NK-92 treated with Interleukin-12 subunit alpha and Interleukin-12 subunit beta, amount 100 ng/mL, for 24 hours (cell line): ENCODE measurements around the gene ACP5.
A peak's percentile ranks its signal among the peaks of the same experiment; 100 is the strongest.

Experiments used
- DNase-seq: peaks from one replicate; lab custom pipeline; 2025; lab: John Stamatoyannopoulos, UW

The ACP5 gene

DNA sequence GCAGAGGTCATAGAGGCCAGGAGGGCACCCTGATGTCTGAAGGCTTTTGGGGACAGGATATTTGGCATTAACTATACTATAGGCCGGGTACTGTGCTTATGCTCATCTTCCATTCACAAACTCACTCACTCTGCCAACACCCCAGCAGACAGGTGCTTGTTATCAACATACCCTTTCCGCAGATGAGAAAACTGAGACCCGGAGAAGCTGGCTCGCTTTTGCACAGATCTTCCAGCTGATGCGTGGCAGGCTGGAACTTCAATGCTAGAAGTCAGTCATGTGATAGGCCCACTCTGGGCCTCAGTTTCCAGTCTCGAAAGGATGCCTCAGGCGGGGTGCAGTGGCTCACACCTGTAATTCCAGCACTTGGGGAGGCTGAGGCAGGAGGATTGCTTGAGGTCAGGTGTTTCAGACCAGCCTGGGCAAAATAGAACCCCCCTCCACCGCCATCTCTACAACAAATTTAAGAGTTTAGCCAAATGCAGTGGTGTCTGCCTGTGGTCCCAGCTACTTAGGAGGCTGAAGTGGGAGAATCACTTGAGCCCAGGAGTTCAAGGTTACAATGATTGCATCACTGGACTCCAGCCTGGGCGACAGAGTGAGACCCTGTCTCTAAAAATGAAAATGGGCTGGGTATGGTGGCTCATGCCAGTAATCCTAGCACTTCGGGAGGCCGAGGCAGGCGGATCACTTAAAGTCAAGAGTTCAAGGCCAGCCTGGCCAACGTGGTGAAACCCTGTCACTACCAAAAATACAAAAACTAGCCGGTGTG is 29.3 kb downstream of the ACP5 start:
- DNase-seq: no peak

DNA sequence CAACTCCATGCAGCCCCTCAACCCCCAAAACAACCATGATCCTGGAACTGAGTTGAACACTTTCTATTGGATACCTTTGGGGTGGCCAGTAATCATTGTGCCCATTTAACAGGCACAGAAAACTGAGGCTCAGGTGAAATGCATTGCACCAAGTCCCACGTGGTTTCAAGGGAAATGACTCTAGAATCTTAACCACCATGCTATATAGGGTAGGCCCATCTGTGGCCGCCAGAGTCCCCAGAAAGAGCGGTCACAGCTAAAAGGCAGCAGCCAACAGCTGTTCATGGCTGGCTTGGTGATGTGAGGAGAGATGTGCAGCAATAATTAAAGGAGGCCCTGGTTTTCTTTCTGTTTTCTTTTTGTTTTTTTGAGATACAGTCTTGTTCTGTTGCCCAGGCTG is 36.2 kb downstream of the ACP5 start:
- DNase-seq: no peak

DNA sequence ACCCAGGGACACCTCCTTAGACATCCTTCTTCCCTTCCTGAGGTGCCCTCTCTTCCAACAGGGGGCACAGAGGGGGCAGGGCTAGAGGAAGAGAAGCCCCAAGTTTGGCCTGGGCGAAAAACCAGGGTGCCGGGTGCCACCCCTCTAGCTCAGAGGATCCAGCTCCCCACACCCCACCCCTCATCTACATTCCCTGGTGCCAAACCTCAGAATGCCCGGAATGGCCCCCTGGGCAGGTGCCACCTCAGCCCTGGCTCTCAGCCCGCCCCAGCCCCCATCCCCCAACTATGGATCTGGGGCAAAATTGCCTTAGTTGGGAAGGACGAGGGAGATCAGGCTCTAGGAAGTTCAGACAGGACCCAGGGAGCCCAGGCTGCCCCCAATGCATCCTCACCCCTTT is 36.8 kb downstream of the ACP5 start:
- DNase-seq: no peak

DNA sequence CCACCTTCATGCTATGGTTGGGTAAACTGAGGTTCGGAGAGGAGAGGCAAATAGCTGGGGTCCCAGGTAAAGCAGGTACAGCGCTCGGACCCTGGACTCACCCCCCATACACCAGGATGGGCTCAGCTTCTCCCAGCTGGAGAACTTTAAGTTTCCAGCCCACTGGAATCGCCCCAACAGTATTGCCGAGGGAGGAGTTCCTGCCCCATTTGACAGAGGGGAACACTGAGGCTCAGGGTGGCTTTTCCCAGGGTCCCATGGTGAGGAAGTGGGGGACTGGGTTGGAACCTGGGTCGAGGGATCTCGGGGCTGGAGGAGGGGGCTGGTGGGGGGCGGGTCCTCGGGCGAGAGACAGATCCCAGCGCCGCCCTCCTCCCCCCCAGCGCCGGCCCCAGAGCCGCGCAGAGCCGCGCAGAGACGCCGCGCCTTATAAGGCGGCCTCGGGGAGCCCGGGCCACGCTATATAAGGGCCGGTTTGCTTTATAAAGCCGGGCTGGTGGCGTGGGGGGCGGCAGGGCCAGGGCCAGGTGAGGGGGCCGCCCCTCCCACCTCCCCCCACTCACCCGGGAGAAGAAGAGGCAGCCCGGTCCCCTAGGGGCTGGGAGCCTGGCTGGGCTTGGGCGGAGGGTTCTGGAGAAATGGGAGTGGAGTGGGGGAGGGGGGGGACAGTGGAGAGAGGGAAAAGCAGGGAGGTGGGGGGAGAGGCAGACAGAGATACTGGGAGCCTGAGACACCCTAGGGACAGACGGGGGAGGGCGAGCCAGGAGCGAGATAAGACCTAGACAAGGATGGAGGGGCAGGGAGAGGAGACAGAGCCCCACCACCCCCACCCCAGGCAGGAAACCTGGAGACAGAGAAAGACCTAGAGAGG is 37.7 kb downstream of the ACP5 start:
- no peak for DNase-seq

DNA sequence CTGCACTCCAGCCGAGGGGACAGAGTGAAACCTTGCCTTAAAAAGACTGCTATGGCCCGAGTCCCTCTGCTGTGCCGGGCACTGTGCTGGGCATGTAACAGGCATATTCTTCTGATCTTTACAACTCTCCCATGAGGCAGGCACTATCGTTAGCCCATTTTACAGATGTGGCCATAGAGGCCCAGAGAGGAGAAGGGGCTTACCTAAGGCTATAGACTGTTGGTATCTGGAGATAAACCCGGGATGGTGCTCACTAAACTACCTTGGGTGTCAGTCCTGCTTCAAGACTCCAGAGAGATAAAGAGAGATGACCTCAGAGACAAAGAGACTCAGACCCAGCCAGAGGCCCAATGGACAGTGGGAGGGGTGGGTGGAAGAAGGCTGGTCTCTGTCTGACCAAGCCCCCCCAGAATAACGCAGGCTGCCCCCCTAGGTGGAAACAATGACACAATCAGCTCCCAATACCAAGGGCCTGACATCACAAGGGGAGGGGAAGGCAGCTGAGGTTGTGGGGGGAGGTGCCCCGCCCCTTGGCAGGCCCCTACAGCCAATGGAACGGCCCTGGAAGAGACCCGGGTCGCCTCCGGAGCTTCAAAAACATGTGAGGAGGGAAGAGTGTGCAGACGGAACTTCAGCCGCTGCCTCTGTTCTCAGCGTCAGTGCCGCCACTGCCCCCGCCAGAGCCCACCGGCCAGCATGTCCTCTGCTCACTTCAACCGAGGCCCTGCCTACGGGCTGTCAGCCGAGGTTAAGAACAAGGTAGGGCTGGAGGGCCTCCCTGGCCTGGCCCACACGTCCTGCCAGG is 39.0 kb downstream of the ACP5 start, which contains the start of gene CNN1:
Gene CNN1 (plus strand): TSS at position 620 of the 805 bp plus-strand sequence. CDS start 77 bp downstream, at position 697.
- no peak for DNase-seq

DNA sequence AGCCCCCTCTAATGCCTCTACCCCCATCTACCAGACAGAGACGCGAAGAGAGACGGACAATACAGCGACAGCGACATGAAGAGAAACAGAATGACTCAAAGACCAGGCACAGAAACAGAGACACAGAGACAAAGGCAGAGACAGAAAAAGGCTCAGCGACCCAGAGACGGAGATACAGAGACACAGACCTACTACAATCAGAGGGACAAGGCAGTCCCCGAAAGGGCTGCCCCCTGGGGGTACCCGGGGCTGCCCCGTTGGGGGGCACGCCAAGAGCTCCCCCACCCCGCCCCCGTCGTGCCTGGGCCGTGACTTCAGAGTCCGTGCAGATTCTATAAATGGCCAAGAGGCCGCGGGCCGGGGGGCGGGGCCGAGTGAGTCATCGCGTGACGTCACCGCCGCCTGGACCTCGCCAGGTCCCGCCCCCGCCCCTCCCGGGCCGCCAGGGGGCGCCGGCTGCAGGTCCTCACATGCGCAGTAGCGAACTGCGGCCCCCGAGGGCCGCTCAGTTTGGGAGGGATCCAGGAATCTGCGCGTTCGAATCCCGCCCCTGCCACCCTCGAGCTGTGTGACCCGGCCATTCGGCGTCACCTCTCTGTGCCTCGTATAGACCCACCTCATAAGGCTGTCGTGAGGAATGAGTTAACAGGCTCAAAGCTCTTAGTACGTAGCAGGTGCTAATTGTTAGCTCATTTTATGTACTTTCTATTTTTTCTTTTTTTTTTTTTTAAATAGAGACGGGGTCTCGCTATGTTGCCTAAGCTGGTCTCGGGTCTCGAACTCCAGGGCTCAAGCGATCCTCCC is 41.5 kb downstream of the ACP5 start:
- DNase-seq: peak; percentile 85

DNA sequence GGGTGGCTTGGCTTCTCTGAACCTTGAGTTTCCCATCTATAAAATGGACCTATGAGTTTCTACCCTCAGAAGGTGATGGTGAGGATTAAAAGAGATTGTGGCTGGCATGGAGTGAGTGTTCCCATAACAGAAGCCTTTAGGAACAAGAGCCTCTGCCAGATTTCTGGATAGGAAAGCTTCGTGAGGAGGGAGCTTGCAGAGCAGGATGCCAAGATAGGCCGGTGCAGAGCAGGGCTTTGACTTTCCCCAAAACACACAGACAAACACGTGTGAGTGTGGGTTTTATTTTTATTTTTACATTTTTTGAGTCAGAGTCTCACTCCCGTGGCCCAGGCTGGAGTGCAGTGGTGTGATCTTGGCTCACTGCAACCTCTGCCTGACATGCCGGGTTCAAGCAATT is 42.5 kb downstream of the ACP5 start:
- no peak for DNase-seq

DNA sequence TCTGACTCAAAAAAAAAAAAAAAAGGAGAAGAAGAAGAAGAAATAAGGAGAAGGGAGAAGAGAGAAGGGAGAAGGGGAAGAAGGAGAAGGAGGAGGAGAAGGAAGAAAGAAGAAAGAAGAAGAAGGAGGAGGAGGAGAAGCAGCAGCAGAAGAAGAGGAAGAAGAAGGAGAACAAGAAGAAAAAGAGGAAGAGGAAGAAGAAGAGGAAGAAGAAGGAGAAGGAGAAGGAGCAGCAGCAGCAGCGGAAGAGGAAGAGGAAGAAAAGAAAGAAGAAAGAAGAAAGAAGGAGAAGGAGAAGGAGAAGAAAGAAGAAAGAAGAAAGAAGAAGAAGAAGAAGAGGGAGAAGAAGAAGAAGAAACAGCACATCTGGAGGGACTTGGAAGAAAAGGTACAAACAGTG is 42.9 kb downstream of the ACP5 start:
- DNase-seq: no peak

DNA sequence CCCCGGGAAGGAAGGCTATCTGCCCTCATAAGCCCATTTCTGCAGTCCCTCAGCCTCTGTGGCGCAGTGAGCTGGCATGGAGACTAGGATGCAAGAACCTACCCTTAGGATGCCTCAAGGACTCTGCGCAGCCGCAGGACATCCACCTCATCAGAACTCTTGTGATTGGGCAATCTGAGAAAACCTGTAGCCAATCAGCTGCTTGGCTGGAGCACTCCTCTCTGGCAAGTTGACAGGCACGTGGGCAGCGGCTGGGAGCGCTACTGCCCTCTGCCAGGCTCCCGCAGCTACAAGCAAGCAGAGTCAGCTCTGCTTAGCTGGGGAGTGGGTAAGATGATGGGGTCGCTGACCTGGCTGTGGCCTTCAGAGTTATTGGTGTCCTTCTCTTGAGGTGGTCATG is 47.0 kb downstream of the ACP5 start:
- no peak for DNase-seq

DNA sequence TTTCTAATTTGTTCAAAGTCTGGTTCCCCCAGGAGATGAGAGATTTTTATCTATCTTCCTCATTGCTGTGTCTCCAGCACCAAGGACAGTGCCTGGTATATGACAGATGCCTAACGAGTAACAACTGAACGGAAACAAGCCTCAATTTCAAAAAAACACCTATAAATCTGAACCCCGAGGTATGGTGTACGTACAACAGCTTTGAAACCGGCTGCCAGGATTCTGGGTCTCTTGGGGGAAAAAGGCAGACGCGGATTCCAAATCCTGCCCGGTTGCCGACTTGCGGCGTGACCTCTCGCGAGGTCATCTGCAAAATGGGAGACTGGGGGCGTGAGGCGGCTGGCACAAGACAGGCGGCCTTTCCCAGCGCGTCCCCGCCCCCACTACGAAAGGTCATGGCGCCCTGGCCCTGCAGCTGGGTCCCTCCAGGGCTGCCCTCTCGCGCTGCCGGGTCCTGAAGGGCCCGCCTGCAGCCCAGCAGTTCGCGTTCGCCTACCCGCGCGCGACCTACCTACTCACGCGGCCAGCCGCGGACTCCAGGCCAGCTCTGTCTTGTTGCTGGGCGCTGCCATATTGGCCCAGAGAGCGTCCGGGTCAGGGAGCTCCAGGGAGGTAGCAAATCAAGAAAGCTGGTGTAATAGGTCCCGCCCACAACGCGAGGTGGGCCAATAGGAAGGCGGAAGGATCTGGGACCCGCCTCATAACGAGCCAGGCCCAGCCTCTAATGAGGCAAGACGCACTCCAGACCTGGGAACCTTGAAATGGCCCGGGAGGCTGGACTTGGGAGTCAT is 48.7 kb downstream of the ACP5 start, which contains the start of gene ECSIT:
Gene ECSIT (minus strand): TSS at position 584 of the 791 bp plus-strand sequence. CDS start 9,964 bp downstream, outside the sequence.
- peak; percentile 92 for DNase-seq
